ENCODE data around the gene ANXA2R. TPM values are rescaled to one million over a fixed set of nuclear protein-coding genes. Genes with fewer than 3 reads are reported as not detected.
"Not testable (repeated sequence)": the region's sequence is repeated elsewhere in the genome, so short reads cannot be mapped to it uniquely, and the experiment has no call there.

Gene ANXA2R
- total RNA-seq, 2 donors from 2014 or later: 0.99 to 1.3 TPM

- 91 to 93% methylated on average over 5 of the region's 5 CpGs for WGBS, 2 donors
Measured at GRCh38 chr5:43061352-43062075, 21.4 kb upstream of the ANXA2R start.

GRCh38 chr5:43060020-43060419, 19.9 kb upstream of the ANXA2R start:
- DNase-seq; H3K27ac ChIP-seq; H3K9me3 ChIP-seq; H3K4me3 ChIP-seq; ATAC-seq; intact Hi-C loops (cut with DNase I); H3K4me1 ChIP-seq; H3K27me3 ChIP-seq; H3K36me3 ChIP-seq (replicated peaks in 1 of 2; ENCODE audit: insufficient read depth in 1 of 2, low read depth in 2 of 2): not testable (repeated sequence)
- WGBS, 2 donors: 90 to 91% methylated on average over 2 of the region's 2 CpGs

More at GRCh38 chr5:43061352-43062075, 21.4 kb upstream of the ANXA2R start:
- Histone ChIP-seq H3K9me3 (no peaks in the 10 kb centered on the region), H3K4me3 (no peak overlapping the region), H3K36me3 (replicated peaks in 1 of 2; ENCODE audit: insufficient read depth in 1 of 2, low read depth in 2 of 2) (no peaks in the 10 kb centered on the region), H3K27me3 (no peaks in the 10 kb centered on the region), H3K27ac (no peak overlapping the region), H3K4me1 (no peaks in the 10 kb centered on the region)
- intact Hi-C loops (cut with DNase I): no loop called here
- no peak for ATAC-seq
- TF ChIP-seq CTCF (IDR thresholded peaks at IDR 0.05): no peak
- no peak for TF ChIP-seq POLR2A (IDR thresholded peaks at IDR 0.05)
- DNase-seq: no peak

- H3K36me3 ChIP-seq (replicated peaks in 1 of 2; ENCODE audit: insufficient read depth in 1 of 2, low read depth in 2 of 2); DNase-seq; intact Hi-C loops (cut with DNase I); H3K9me3 ChIP-seq; H3K4me3 ChIP-seq; H3K4me1 ChIP-seq; H3K27ac ChIP-seq; ATAC-seq; H3K27me3 ChIP-seq: not testable (repeated sequence)
- WGBS, 2 donors: 67 to 98% methylated on average over 2 of the region's 2 CpGs
Measured at GRCh38 chr5:43055098-43055497, 15.0 kb upstream of the ANXA2R start.

- Histone ChIP-seq H3K27me3 (no peaks in the 10 kb centered on the region), H3K4me3 (no peak overlapping the region), H3K27ac (no peak overlapping the region), H3K36me3 (replicated peaks in 1 of 2; ENCODE audit: insufficient read depth in 1 of 2, low read depth in 2 of 2) (no peaks in the 10 kb centered on the region), H3K9me3 (no peaks in the 10 kb centered on the region), H3K4me1 (no peaks in the 10 kb centered on the region)
- WGBS, 2 donors: 90% methylated on average over 2 of the region's 2 CpGs
- no peak for ATAC-seq
- no peak for TF ChIP-seq POLR2A (IDR thresholded peaks at IDR 0.05)
- no peak for TF ChIP-seq CTCF (IDR thresholded peaks at IDR 0.05)
- DNase-seq: no peak
- intact Hi-C loops (cut with DNase I): no loop called here
Measured at GRCh38 chr5:43051684-43052083, 11.6 kb upstream of the ANXA2R start.

GRCh38 chr5:43050384-43050783, 10.3 kb upstream of the ANXA2R start:
- intact Hi-C loops (cut with DNase I): no loop called here
- DNase-seq (no peak), ATAC-seq (no peak)
- Histone ChIP-seq H3K4me1 (no peaks in the 10 kb centered on the region), H3K9me3 (no peaks in the 10 kb centered on the region), H3K4me3 (no peak overlapping the region), H3K27me3 (no peaks in the 10 kb centered on the region), H3K36me3 (replicated peaks in 1 of 2; ENCODE audit: insufficient read depth in 1 of 2, low read depth in 2 of 2) (no peaks in the 10 kb centered on the region), H3K27ac (no peak overlapping the region)
- TF ChIP-seq CTCF (IDR thresholded peaks at IDR 0.05): no peak
- whole genome bisulfite sequencing, 2 donors: 67 to 68% methylated on average over 4 of the region's 4 CpGs

GRCh38 chr5:43049236-43049635, 9.1 kb upstream of the ANXA2R start:
- H3K36me3 ChIP-seq (replicated peaks in 1 of 2; ENCODE audit: insufficient read depth in 1 of 2, low read depth in 2 of 2): no peaks in the 10 kb centered on the region
- DNase-seq (no peak), ATAC-seq (no peak)
- H3K9me3 ChIP-seq: no peaks in the 10 kb centered on the region
- no peak overlapping the region for H3K4me3 ChIP-seq
- no peak overlapping the region for H3K27ac ChIP-seq
- intact Hi-C loops (cut with DNase I): no loop called here
- TF ChIP-seq CTCF (IDR thresholded peaks at IDR 0.05) (no peak), POLR2A (IDR thresholded peaks at IDR 0.05) (no peak)
- H3K4me1 ChIP-seq: no peaks in the 10 kb centered on the region
- no peaks in the 10 kb centered on the region for H3K27me3 ChIP-seq
- 77 to 86% methylated on average over 5 of the region's 5 CpGs for WGBS, 2 donors
